ENCODE data around the gene HOXB6. TPM values are rescaled to one million over a fixed set of nuclear protein-coding genes. Genes with fewer than 3 reads are reported as not detected.

HOXB6 gene
- total RNA-seq, 1 donor from 2014 or later: 0.83 TPM

- DNase-seq (ENCODE audit: low spot score) (no peak), ATAC-seq (no peak)
Measured at GRCh38 chr17:48596735-48597527, 7.9 kb downstream of the HOXB6 start.

GRCh38 chr17:48596000-48596734 is 8.6 kb downstream of the HOXB6 start:
- ATAC-seq: no peak
- DNase-seq (ENCODE audit: low spot score): no peak

- DNase-seq (ENCODE audit: low spot score): no peak
- no peak for ATAC-seq
Measured at GRCh38 chr17:48595278-48595999, 9.3 kb downstream of the HOXB6 start.

DNA sequence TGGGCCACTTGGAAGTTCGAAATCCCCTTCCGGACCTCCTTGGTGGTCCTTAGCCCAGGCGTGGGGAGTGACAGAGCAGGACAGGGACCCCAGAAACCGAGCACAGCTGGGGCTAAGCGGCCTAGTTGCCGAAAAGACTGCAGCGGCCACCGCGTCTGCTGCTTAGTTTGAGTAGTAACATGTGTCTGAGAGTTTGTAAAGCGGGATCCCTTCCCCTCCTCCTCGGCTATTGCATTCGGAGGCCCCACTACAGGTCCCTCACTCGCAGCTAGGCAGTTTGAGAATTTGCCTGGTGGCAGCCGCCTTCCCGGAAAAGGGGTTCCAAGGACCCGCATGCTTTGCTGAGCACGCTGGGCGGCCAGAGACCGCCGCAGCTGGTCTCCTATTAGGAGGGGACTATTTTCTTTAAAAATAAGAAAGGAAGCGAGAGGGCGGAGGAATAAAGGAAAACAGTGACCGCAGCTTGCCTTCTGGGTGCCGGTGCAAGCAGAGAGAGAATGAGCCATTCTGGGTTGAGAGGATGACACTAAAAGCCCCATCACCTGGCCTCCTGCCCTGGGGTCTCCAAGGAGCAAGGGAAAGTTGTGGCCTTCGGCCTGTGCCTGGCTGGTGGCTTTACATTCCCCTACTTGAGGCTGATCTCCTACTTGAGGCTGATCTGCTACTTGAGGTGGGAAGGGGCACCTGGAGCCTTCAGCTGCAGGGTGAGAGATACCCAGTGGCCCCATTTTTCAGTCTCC is 10.1 kb downstream of the HOXB6 start:
- no peak for ATAC-seq
- DNase-seq (ENCODE audit: low spot score): no peak

DNA sequence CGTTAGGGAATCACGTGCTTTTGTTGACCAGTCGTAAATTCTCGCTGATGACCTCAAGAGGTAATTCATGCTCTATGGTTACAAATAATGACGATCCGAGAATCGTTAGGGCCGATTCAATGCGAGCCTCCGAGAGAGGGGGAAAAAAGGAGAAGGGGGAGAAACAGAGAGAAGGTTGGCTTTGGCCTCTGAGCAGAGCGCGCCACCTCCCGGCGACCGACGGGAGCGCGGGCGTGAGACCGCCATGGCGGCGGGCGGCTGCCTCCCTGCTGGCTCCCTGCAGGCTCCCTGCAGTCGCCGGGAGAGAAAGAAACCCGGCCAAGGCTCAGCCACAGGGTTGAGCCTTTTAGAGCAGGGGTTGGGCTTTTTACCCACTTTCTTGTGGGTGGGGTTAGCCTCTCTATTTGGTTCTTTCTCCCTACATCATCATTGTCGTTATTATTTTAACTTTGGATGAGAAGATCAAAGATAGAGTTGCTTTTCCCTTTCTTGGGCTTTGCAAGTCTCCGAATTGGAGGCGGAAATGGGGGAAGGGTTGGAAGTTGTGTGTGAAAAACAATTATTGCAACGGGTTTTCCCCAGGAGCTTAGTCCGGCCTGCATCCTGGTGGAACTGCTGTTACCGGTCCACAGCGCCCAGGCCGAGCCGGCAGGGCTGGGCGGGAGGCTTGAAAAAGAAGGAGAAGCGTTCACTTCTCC is 10.8 kb downstream of the HOXB6 start:
- peak; percentile 68 for DNase-seq (ENCODE audit: low spot score)
- peak; percentile 77 for ATAC-seq

DNA sequence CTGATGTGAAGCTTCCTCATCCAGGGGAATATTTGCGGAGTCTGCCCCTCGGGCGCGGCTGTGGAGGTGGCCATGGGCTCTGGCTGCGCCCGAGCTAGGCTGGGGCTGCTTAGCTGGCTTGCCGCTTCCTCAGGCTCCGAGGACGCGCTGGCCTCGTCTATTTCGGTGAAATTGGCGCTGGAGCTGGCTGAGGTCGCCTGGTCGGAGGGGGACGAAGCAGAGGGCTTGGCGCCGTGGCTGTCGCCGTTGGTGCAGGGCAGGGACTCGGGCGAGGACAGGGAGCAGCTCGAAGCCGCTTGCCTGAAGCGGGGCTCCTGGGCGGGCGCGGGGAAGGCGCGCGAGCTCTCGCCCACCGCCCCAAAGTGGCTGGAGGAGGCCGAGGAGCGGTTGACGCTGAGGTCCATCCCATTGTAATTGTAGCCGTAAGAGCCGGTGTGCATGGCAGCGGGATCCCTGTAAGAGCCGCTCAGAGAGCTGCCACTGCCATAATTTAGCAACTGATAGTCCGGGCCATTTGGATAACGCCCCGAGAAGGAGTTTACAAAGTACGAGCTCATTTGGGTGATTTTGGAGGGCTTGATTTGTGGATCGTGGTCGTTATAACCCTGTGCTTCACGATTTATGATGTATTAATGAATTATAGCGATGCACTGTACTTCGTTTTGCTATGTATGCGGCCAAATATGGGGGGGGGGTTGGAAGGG is 11.5 kb downstream of the HOXB6 start, which contains the start of gene HOXB5:
TSS of gene HOXB5 (minus strand) at position 654 of the 704 bp plus-strand sequence. CDS start at position 557, 97 bp downstream.
- DNase-seq (ENCODE audit: low spot score) (no peak), ATAC-seq (peak; percentile 5)

DNA sequence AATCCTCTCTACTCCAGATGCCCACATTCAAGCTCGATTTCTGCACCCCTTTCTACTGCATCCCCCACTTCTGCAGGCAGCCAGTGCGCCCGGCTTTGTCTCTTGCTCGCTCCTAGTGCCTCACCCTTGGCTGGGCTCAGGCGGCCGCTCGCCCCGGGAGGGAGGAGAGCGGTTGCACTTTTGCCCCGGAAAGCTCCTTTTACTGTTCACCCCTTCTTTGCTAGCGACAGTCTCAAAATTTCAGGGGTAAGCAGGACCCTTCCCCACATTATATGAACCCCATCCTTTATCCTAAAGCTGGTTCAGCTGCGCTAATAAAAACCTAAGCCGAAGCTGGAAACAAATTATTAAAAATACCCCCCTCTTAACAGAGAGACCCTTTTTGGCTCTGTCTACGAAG is 12.2 kb downstream of the HOXB6 start:
- ATAC-seq (no peak), DNase-seq (ENCODE audit: low spot score) (no peak)

GRCh38 chr17:48592057-48592514 is 12.7 kb downstream of the HOXB6 start:
- no peak for ATAC-seq

DNA sequence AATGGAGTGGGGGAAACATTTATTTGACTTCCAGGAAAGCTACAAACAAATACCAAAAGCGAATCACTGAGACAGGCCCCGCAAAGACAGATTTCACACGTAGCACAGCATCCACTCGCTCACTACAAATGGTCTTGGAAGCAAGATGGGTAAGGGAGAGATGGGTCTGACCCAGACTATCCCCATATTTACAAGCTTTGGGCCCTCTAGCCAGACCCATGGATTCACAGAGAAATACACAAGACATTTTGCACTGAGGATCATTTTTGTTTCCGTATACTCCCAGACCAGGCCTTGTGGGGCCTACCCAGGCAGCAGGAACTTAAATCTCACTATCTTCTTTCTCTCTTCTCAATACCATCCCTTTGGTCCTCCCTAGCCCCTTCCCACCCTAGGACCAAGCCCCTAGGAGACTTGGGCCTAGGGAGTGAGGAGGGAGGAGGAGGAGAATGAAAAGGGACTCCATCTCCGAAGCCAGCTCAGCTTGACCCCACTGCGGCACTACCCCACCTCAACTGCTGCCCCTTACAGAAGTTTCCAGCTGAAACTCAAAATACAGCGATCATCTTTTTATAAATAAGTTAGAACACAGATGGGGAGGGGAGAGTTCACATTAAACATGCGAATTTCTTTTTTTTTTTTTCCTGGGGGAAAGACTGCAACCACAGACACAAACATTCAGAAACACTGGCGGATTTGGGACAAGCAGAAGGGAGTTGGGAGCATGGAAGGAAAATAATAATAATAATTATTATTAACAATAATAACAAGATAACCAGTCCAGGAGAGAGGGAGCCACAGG is 13.3 kb downstream of the HOXB6 start:
- ATAC-seq (no peak), DNase-seq (ENCODE audit: low spot score) (no peak)

More at GRCh38 chr17:48592057-48592514, 12.7 kb downstream of the HOXB6 start:
- DNase-seq (ENCODE audit: low spot score): no peak

- ATAC-seq: no peak
- DNase-seq (ENCODE audit: low spot score): no peak
Measured at GRCh38 chr17:48590607-48591161, 14.1 kb downstream of the HOXB6 start.

DNA sequence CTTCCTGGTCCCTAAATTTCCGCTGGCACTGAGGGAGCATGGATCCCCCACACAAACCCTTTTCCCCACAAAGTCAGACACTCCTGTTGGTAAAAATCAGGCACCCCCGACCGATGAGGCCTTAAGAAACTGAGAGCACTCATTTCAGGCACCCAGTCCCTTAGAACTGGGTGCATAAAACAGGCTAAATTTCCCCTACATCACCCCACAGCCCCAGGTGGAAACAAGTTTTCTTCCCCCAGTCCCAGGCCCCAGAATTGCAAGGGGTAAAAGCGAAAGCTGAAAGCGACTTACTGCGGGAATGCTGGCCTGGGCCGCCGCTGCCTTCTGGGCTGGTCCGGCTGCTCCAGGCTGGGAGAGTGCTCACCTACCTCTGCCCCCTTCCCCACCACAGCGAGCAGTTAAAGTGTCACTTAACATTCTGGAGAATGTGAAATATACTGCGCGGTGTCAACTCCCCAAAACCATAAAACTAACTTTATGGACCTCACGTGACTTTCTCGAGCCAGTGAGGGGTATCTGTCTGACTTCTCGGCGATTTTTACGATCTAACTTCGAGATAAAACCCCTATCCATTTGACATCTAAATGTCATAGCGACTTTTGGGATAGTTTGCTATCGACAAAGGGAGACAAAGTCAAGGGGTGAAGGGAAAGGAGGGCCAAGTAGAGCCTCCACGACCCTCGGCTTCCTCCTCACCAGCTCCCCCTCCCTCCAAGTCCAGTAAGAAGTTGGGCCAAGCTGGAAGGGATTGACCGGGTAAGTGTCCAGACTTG is 14.8 kb downstream of the HOXB6 start, which contains the start of gene HOXB3:
TSS of gene HOXB3 (minus strand) at position 411 of the 776 bp plus-strand sequence. CDS start 37,767 bp downstream, outside the sequence.
- no peak for DNase-seq (ENCODE audit: low spot score)
- no peak for ATAC-seq

DNA sequence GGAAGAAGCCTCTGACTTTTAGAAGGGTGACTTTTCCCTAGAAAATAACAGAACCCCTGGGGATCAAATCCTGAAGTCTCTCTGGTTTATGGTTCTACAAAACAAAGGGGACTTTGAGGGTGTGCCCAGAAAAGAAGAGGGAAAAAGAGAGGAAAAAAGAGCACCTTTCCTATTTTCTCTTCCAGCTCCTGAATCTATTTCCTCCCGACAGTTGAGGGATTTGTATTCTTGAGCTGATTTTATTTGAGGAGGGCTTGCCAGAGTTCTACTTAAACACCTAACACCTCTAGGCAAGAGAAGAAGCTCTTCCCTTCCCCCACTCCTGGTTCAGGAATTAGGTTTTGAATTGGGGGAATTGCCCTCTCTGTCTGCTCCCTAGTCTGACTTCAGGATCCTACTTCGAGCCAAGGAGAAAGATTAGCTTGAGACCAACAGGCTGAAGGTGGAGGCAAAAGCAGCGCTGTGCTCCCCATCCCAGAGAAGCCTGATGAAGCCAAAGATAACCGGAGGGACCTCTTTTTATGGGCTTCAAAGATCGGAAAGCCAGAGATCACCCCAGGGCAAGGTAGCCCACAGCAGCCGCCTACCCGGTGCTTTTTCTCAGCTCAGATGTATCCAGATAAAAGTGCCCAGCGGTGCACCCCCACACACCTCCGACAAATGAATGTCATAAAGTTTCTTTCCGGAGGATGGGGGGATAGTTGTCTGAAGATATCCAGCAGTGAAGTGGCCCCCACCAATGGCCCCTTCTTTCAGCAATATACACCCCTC is 15.5 kb downstream of the HOXB6 start:
- no peak for DNase-seq (ENCODE audit: low spot score)
- no peak for ATAC-seq

DNA sequence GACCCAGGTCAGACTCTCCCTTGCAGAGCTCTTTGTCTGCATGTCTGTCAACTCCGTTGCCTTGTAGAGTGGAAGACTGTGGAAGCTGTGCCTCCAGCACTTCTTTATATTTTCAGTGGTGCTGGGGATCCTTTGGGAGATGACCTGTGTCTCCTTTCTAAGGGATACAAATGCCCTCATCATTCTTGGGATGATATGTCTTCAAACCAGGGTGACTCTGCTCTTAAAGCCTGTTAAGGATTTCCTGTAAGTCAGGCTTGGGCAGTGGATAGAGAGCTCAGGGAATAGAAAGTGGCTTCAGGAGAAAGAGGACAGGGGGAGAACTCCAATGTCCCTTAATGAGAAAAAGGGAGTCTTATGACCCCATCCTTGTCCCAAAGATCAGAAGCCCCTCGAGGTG is 16.3 kb downstream of the HOXB6 start:
- no peak for ATAC-seq

DNA sequence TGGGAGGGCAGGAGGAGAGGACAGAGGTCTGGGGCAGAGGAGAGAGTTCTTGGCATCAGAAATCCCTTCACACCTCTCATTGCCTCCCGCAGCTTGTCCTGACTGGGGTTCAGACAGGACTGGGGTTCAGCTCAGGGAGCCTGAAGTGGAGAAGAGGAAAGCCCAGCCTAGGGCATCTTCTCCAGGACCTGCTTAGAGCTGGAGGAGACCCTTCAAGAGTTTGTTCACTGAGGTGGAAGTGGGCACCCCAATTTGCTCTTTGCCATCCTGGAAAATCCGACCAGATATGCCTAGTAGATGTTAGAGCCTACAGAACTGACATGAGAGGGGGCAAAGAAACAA is 16.7 kb downstream of the HOXB6 start:
- ATAC-seq: no peak
- no peak for DNase-seq (ENCODE audit: low spot score)

More for the DNA sequence above, 16.3 kb downstream of the HOXB6 start:
- DNase-seq (ENCODE audit: low spot score): no peak

DNA sequence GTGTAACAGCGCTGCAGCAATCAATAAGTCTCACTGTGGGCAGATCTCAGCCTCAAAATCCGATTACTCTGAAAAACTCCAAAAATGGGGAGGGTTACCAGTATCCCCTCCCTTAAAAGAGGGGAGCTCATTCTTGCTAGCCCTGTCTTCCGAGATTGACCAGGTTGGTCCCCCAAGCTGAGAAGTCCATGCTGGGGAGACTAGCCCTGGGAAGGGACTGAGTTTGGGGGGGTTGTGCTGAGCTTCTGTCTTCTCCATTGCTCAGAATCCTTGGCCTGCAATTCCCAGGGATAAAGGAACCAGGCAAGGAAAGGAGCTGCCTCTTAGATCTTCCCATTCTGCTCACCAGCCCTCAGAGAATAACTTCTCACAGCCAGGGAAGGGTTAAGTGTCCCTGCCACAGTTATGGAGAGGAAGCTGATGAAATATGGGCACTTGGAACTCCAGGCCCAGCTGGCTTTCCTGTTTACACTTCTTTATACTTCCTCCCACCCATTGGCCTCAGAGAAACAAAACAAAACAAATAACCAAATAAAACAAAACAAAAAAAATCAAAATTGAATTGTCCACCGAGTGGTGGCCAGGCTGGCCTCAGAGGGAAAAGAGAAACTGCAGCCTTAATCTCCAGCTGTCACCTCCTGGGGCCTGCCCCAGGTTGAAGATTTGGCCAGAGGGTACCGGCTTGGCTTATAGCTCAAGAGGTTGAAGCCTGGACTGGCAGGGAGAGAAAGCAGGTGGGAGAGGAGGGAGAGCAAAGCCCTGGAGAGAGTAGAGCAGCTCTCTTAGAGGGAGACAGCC is 17.3 kb downstream of the HOXB6 start:
- ATAC-seq: no peak
- DNase-seq (ENCODE audit: low spot score): no peak

Data from left lobe of liver (tissue), 2 donors.